K562 (cell line): Measurements from ENCODE around the gene RUVBL1. TPM values are rescaled to one million over a fixed set of nuclear protein-coding genes. Genes with fewer than 3 reads are reported as not detected.

ENCODE experiments used
- ARID2 ChIP-seq: fragments of 450-650 bp; IDR thresholded peaks from 2 replicates; pipeline ENCODE4 v1.6.1; 2017; ENCODE audit warnings: antibody characterized with exemption, mild to moderate bottlenecking
- CBX1 ChIP-seq: sonication (generic); IDR thresholded peaks from 2 replicates; pipeline ENCODE4 v1.6.1; 2016; ENCODE audit warnings: antibody characterized with exemption, low read depth, mild to moderate bottlenecking
- DEAF1 ChIP-seq: fragments of 450-650 bp; formaldehyde crosslinking; IDR thresholded peaks from 2 replicates; pipeline ENCODE4 v1.4.0; 2020; ENCODE audit warnings: mild to moderate bottlenecking, moderate library complexity
- EGR1 ChIP-seq: fragments of 450-650 bp; conservative IDR thresholded peaks from 2 replicates; pipeline ENCODE4 v1.6.1; 2017; ENCODE audit warnings: mild to moderate bottlenecking
- FIP1L1 ChIP-seq: fragments of 200-400 bp; formaldehyde crosslinking; IDR thresholded peaks from 2 replicates; pipeline ENCODE4 v1.6.1; 2018; ENCODE audit warnings: mild to moderate bottlenecking, low read depth, low read length; ENCODE audit not compliant: poor library complexity, severe bottlenecking
- GTF2E2 ChIP-seq: fragments of 200-800 bp; sonication (Bioruptor generic); IDR thresholded peaks from 2 replicates; pipeline ENCODE4 v1.6.1; 2016; ENCODE audit warnings: missing genetic modification characterization, missing compliant biosample characterization
- NEUROD1 ChIP-seq: fragments of 150-350 bp; IDR thresholded peaks from 2 replicates; pipeline ENCODE4 v1.6.1; 2014; ENCODE audit warnings: borderline replicate concordance, low read length, low read depth; ENCODE audit not compliant: partially characterized antibody
- POLR2H ChIP-seq: IDR thresholded peaks from 2 replicates; pipeline ENCODE4 v1.6.1; 2016; ENCODE audit warnings: missing genetic modification characterization, low read depth, mild to moderate bottlenecking, control low read depth, missing compliant biosample characterization, moderate library complexity
- SIN3A ChIP-seq, 2 experiments: fragments of 150-350 bp in 1 of 2; IDR thresholded peaks; 2 replicates each; pipeline ENCODE4 v1.6.1; 2011 to 2016; ENCODE audit warnings: borderline replicate concordance in 2 of 2, low read depth in 2 of 2, low read length in 2 of 2, mild to moderate bottlenecking in 2 of 2, moderate library complexity in 2 of 2; ENCODE audit not compliant: control insufficient read depth in 1 of 2
- SIX5 ChIP-seq, 2 experiments: IDR thresholded peaks; 2 replicates each; pipeline ENCODE4 v1.6.1; 2011; ENCODE audit warnings: low read length in 2 of 2, borderline replicate concordance in 1 of 2, low read depth in 1 of 2, mild to moderate bottlenecking in 1 of 2, moderate library complexity in 1 of 2; ENCODE audit not compliant: insufficient read depth in 1 of 2
- TAF1 ChIP-seq: IDR thresholded peaks from 2 replicates; pipeline ENCODE4 v1.6.1; 2011; ENCODE audit warnings: mild to moderate bottlenecking, low read length, moderate library complexity; ENCODE audit not compliant: insufficient read depth, control insufficient read depth, severe bottlenecking; ENCODE audit errors: extremely low read depth
- TEAD1 ChIP-seq, 2 experiments: fragments of 450-650 bp in 1 of 2; sonication (generic) in 1 of 2; formaldehyde crosslinking; IDR thresholded peaks; 2 replicates each; pipeline versions ENCODE4 v1.4.0 to v1.8.0; 2020 to 2022; ENCODE audit warnings: mild to moderate bottlenecking in 2 of 2, missing genetic modification reagents in 1 of 2
- TGIF2 ChIP-seq: sonication (generic); formaldehyde crosslinking; IDR thresholded peaks from 2 replicates; pipeline ENCODE4 v1.8.1; 2022; ENCODE audit warnings: mild to moderate bottlenecking, missing genetic modification reagents, moderate library complexity
- THRAP3 ChIP-seq: fragments of 450-650 bp; IDR thresholded peaks from 2 replicates; pipeline ENCODE4 v1.6.1; 2016; ENCODE audit warnings: mild to moderate bottlenecking, inconsistent platforms, borderline replicate concordance
- TRIM24 ChIP-seq, 2 experiments: fragments of 450-650 bp; IDR thresholded peaks; 2 replicates each; pipeline ENCODE4 v1.6.1; 2016
- ZBED1 ChIP-seq: IDR thresholded peaks from 2 replicates; pipeline ENCODE4 v1.6.1; 2014
- ZBTB11 ChIP-seq, 3 experiments: fragments of 200-800 bp in 1 of 3; fragments of 250-450 bp in 1 of 3; fragments of 450-650 bp in 1 of 3; sonication (Bioruptor Pico) in 1 of 3; sonication (Bioruptor generic) in 1 of 3; formaldehyde crosslinking in 1 of 3; IDR thresholded peaks; 2 replicates each; pipeline versions ENCODE4 v1.6.1 to v1.8.0; 2016 to 2022; ENCODE audit warnings: mild to moderate bottlenecking in 2 of 3, missing genetic modification characterization in 2 of 3, missing compliant biosample characterization in 1 of 3, moderate library complexity in 1 of 3
- ZNF408 ChIP-seq: fragments of 250-450 bp; sonication (Bioruptor Pico); IDR thresholded peaks from 2 replicates; pipeline ENCODE4 v1.4.0; 2020; ENCODE audit warnings: low read depth, mild to moderate bottlenecking, moderate library complexity
- ZNF589 ChIP-seq: fragments of 200-800 bp; sonication (Bioruptor generic); IDR thresholded peaks from 2 replicates; pipeline ENCODE4 v1.6.1; 2016; ENCODE audit warnings: low read depth, missing genetic modification characterization, missing compliant biosample characterization
- polyA plus RNA-seq, 8 experiments: library from polyadenylated mRNA; depleted of rRNA in 4 of 8; stranded (reverse) in 5 of 8; unstranded in 3 of 8; fragments of >200 nt; fragmentation: Nextera tagmentation in 2 of 8; fragmentation: Illumina TruSeq in 1 of 8; extraction: Ambion mirVana in 2 of 8; extraction: Trizol in 1 of 8; gene quantifications; 2 replicates each; pipeline versions ENCODE4 v1.2.1 to v1.2.3, GENCODE V29; 2011 to 2014; ENCODE audit warnings: inconsistent platforms in 1 of 8, missing spikeins in 1 of 8
- total RNA-seq, 7 experiments: library from RNA; depleted of rRNA in 6 of 7; stranded (reverse); fragments of >200 nt in 6 of 7; fragmentation: Illumina TruSeq in 2 of 7; extraction: Trizol in 2 of 7; gene quantifications; 2 replicates each; pipeline versions ENCODE4 v1.2.1 to v1.2.3, GENCODE V29; 2011 to 2021; ENCODE audit warnings: low replicate concordance in 1 of 7

RUVBL1 gene
- total and polyA plus RNA-seq, 9 of the 15 experiments (the other 6 are each of a cell fraction or from before 2014, with no cell fraction given): 20.7 to 147 (median 113) TPM

- peak; percentile 28 for TF ChIP-seq NEUROD1
- no peak for TF ChIP-seq THRAP3
- peak in 1 of 2 experiments; percentile 95; a peak in 2 of 4 replicates for TF ChIP-seq TRIM24 (IDR thresholded peaks at IDR 0.05)
- TF ChIP-seq GTF2E2 (tag): peak; percentile 49; the same call in 1 of the 2 replicates
- 0 out of 2 replicates have a peak, but pooled peaks have one; percentile 11 for TF ChIP-seq DEAF1 (CRISPR knock-in tag)
- peak; percentile 76; the same call in 1 of the 2 replicates for TF ChIP-seq ZBED1
- TF ChIP-seq ZBTB11 (CRISPR knock-in tag; IDR thresholded peaks at IDR 0.05): peak; percentile 94 to 98 (median 97)
- TF ChIP-seq SIX5 (IDR thresholded peaks at IDR 0.05; ENCODE audit: borderline replicate concordance in 1 of 2, insufficient read depth in 1 of 2, low read depth in 1 of 2, low read length in 2 of 2): peak; percentile 26 to 27; a peak in 1 of 4 replicates
- TF ChIP-seq CBX1: peak; percentile 74; the same call in 1 of the 2 replicates
- TF ChIP-seq ARID2: no peak
- no peak for TF ChIP-seq TEAD1 (CRISPR knock-in tag; IDR thresholded peaks at IDR 0.05)
- no peak for TF ChIP-seq ZNF408 (CRISPR knock-in tag)
- no peak for TF ChIP-seq ZNF589 (CRISPR knock-in tag)
- TF ChIP-seq FIP1L1: peak; percentile 32
- peak; percentile 51; the same call in 1 of the 2 replicates for TF ChIP-seq EGR1
- peak; percentile 37; the same call in 1 of the 2 replicates for TF ChIP-seq TGIF2 (CRISPR knock-in tag)
- TF ChIP-seq SIN3A (IDR thresholded peaks at IDR 0.05; ENCODE audit: borderline replicate concordance in 2 of 2, control insufficient read depth in 1 of 2, low read depth in 2 of 2, low read length in 2 of 2): 0 out of 4 replicates have a peak, but pooled peaks have one; percentile 54 to 57
- TF ChIP-seq POLR2H: peak; percentile 30; the same call in 1 of the 2 replicates
- TF ChIP-seq TAF1: peak; percentile 94
These were observed 29.8 kb upstream of the RUVBL1 start, which contains the start of gene EEFSEC (continued) for GRCh38 chr3:128153156-128154041.
